Measurements from ENCODE around the gene TSHZ2.
"Not testable (repeated sequence)": the region's sequence is repeated elsewhere in the genome, so short reads cannot be mapped to it uniquely, and the experiment has no call there.

TSHZ2 gene

DNA sequence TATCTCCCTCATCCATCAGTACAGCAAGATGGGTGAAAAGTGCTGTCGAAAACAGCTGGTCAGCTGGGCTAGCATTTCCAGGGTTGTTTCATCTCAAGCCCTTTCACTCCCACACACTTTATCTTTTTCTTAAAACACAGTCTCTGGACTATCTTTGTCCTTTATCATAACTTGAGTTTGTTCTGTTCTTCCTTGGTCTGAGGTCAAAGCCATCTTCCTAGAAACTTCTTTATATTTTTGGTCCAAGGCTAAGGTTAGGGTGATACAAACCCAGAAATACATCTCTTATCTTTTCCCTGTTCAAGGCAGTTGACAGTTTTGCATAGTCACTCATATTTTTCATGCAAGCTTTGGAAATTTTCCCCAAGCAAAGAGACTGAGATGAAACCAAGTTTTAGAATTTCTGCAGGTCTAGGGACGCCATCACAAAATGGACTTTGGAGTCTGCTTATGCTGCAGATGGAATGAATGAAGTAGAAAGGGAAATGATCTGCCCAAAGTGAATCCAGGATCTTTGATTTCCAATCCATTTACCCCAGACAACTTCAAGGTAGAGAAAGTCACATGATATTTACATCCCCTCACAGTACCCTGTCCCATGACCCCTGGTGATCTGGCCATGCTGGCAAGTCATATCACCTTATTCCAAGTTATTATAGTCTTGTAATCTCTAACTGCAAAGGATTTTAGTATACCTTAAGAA is 324.4 kb downstream of the TSHZ2 start:
- DNase-seq, result no peak

GRCh38 chr20:53297154-53297529 is 325.0 kb downstream of the TSHZ2 start:
- DNase-seq, result no peak

- no peak for DNase-seq
These were observed 326.1 kb downstream of the TSHZ2 start for GRCh38 chr20:53298260-53298659.

DNA sequence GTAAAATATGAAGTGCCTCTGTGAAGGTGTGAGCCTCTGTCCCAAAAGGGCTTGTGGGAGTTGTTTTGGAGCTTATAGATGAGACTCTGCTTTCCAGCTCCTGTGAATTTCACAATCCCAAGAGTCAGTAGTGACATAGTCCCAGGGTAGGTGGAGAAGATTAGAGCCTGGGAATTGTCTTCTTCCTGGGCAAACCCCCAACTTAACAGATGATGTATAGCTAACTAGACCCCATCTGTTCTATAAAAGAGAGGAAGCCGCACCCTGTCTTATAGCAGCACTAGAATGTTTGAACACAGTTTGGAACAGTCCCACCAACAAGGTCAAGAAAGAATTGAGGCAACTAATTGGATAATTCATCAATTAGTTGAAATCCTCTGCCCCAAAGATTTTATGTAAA is 326.8 kb downstream of the TSHZ2 start:
- DNase-seq, result no peak

DNA sequence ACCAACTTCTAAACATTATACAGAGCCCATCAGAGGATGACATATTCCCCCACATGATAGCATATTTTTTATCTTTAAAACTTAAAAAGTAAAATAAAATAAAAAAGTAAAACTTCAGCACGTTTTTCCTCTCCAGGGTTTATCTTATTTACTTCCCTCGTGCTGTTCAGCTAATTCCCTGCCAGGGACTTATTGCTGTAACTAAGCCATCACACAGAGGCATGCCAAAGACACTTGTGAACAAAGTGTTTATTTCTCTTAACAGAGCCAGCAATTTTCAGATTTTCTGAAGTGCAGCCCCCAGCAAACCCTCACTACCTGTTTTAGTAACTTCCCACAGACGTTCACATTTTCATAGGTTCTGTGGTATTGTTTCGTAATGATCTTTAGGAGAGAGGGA is 327.7 kb downstream of the TSHZ2 start:
- no peak for DNase-seq

- no peak for DNase-seq
These were observed 329.7 kb downstream of the TSHZ2 start for GRCh38 chr20:53301869-53302268.

DNA sequence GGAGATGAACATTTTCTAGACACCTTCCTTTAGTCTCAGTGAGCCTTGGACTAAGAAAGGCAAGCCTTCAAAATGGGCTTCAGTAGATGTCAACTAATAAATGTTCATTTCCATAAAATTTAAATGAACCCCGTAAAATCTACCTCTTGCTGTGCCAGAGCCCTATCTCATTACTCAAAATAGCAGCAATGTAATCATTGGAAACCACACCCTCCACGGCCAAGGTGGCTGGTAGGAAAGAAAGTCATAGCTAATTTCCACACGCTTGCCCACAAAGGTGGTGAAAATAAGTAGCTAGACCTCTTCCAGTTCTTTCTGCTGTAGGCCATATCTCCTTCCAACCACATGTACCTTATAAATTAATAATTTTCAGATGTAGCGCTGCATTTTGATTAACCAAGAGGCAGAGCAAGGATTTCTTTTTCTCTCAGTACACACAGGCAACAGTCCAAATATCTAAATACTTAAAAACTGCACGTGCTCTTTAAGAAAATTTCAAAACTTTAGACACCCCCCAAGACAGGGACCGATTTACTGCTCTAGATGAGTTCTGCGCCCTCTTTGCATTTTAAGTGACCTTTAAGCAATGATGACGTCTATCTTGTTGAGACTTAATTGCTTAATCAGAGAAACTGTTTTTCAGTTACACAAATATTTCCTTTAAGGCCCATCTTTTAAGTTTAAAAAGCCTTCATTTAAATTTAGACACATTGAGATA is 330.7 kb downstream of the TSHZ2 start:
- no peak for DNase-seq

GRCh38 chr20:53303413-53303760 is 331.2 kb downstream of the TSHZ2 start:
- no peak for DNase-seq

GRCh38 chr20:53304146-53304545 is 332.0 kb downstream of the TSHZ2 start:
- no peak for DNase-seq

- DNase-seq, result no peak
These were observed 334.1 kb downstream of the TSHZ2 start for GRCh38 chr20:53306192-53306805.

DNA sequence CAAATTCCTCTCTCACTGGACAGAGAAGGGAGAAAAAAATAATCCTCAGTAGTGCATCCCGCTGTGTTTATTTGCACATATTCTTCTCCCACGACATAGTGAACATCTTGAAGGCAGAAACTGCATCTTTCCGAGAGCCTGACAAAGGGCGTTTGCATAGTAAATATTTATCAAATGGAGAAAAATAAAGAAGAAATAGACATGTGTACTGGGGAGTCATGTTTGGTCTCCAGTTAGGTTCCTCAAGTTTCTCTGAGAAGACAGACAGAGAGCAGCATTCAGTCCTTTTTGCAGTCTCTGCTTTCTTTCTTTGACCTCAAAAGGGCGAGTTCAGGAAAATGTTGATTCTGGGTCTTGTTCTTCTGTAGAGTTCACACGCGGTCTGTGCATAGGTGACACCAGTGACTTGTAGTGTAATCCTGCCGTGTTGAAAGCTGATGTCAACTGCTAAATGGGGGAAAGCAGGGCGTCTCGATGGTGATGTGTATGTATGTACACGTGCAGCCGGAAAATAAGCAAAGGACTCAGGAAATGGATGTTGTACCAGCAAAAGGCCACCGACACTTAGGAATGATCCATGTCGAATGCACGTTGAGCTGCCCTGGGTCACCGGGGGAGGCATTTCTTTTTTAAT is 335.9 kb downstream of the TSHZ2 start:
- no peak for DNase-seq

DNA sequence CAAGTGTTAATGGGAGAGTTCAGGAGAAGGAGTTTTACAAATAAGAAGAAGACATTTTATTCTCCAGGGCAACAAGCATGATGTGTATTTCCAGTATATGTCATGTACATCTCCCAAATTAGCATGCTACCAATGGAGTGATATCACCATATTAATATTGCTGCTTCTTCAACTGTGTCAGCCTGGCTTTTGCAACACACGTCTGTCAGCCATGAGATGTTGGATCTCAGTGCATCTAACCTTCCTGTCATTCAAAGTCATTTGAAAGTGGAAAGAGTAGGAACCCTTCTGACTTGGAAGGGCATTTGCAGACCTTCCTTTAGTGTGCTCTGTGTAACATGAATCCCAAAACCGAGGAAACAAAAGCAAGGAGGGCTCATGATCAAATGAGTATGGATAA is 337.4 kb downstream of the TSHZ2 start:
- no peak for DNase-seq

DNA sequence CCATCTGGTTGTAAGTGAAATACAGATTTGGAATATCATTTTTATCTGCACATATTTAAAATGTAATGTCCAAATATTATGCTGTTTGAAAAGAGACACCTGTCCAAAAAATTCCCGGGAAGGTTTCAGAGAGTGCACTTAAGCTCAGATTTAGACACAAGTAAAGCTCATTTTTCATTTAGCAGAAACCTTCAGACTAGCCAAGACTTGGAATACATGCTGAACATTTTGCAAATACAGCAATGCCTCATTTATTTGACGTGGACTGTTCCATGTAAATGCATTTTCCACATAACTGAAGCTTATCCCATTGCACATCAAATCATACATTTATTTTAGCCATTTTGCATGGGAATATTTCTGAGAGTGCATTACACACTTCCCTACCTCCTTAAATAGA is 340.8 kb downstream of the TSHZ2 start:
- DNase-seq, result no peak

- no peak for DNase-seq
These were observed 344.2 kb downstream of the TSHZ2 start for GRCh38 chr20:53316206-53316937.

- no peak for DNase-seq
These were observed 347.0 kb downstream of the TSHZ2 start for GRCh38 chr20:53319200-53319599.

GRCh38 chr20:53319716-53320115 is 347.6 kb downstream of the TSHZ2 start:
- DNase-seq, result no peak

DNA sequence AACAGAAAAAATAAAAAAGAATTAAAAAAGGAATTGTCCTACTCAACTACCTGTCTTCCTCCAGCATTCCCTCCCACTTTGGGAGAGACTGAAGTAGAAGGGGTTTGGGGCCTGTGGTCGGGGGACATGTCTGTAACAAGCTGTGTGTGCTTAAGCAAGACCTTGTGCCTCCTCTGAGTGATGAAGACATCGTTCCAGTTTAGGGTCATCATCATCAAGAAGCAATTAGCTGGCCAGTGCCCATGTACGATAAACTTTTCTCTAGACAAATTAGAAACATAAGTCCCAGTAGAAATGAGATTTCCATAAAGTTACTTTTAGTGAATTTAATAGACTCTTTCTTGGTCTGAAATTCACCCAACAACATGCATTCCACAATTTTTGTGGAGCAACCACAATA is 348.5 kb downstream of the TSHZ2 start:
- no peak for DNase-seq

DNA sequence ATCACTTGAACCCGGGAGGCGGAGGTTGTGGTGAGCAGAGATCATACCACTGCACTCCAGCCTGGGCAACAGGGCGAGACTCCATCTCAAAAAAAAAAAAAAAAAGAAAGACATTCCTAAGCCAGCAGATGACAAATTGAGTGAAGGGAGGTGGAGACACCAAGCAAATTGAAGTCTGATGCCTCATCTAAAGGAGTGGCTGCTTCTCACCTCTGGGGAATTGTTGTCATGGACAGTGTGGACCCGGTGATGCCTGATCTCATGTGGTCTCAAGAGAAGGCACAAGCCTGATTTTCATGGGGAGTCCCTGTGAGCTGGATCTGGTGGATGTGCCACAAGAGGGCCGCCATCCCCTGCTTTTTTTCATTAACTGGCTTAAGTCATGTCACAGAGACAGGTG is 349.4 kb downstream of the TSHZ2 start:
- DNase-seq, result no peak

GRCh38 chr20:53322651-53323050 is 350.5 kb downstream of the TSHZ2 start:
- peak; percentile 29 to 45 for DNase-seq

DNA sequence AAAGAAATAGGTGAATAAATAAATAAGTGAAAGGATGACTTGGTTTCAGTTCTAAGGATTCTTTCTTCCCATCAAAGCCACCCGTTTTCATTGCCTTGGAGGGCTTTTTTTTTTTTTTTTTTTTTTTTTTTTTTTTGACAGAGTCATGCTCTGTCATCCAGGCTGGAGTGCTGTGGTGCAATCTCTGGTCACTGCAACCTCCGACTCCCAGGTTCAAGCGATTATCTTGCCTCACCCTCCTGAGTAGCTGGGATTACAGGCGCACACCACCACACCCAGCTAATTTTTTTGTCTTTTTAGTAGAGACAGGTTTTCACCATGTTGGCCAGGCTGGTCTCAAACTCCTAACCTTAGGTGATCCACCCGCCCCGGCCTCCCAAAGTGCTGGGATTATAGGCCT is 351.3 kb downstream of the TSHZ2 start:
- not testable (repeated sequence) for DNase-seq

- no peak for DNase-seq
These were observed 352.7 kb downstream of the TSHZ2 start for GRCh38 chr20:53324816-53325215.

GRCh38 chr20:53328961-53329360 is 356.8 kb downstream of the TSHZ2 start:
- DNase-seq, result no peak

GRCh38 chr20:53329781-53330180 is 357.6 kb downstream of the TSHZ2 start:
- DNase-seq, result no peak
